Mesenchymal stem cell (in vitro differentiated cells and primary cell): Measurements from ENCODE around the gene SYNE4.
A peak's percentile ranks its signal among the peaks of the same experiment; 100 is the strongest.

Experiments used
- DNase-seq: peaks from one replicate; pipeline ENCODE4 v3.0.0-alpha.2; 2013
- H2AFZ ChIP-seq: one replicate; pipeline ENCODE4 v1.6.1; 2013; ENCODE audit warnings: low read depth, mild to moderate bottlenecking, control low read depth, inconsistent platforms, low read length, moderate library complexity
- H2AK5ac ChIP-seq: 2 replicates; pipeline ENCODE4 v1.6.1; 2013; ENCODE audit warnings: low read length, moderate library complexity, mild to moderate bottlenecking, inconsistent platforms; ENCODE audit not compliant: severe bottlenecking
- H2BK120ac ChIP-seq: one replicate; pipeline ENCODE4 v1.6.1; 2013; ENCODE audit warnings: low read depth, mild to moderate bottlenecking, inconsistent platforms, low read length, moderate library complexity
- H2BK12ac ChIP-seq, 2 experiments: one replicate each; pipeline ENCODE4 v1.6.1; 2013; ENCODE audit warnings: inconsistent platforms in 2 of 2, low read length in 2 of 2, mild to moderate bottlenecking in 2 of 2, moderate library complexity in 2 of 2, control low read depth in 1 of 2
- H2BK15ac ChIP-seq: one replicate; pipeline ENCODE4 v1.6.1; 2013; ENCODE audit warnings: mild to moderate bottlenecking, low read depth, inconsistent platforms; ENCODE audit not compliant: poor library complexity, severe bottlenecking
- H2BK5ac ChIP-seq: 2 replicates; pipeline ENCODE4 v1.6.1; 2013; ENCODE audit warnings: low read depth, mild to moderate bottlenecking, low read length, control low read depth, inconsistent platforms; ENCODE audit not compliant: poor library complexity, severe bottlenecking
- H3K14ac ChIP-seq, 2 experiments: one replicate each; pipeline ENCODE4 v1.6.1; 2013; ENCODE audit warnings: inconsistent platforms in 2 of 2, low read length in 2 of 2, control low read depth in 1 of 2, mild to moderate bottlenecking in 1 of 2, moderate library complexity in 1 of 2
- H3K18ac ChIP-seq, 2 experiments: one replicate each; pipeline ENCODE4 v1.6.1; 2013; ENCODE audit warnings: inconsistent platforms in 2 of 2, low read length in 2 of 2, control low read depth in 1 of 2, low read depth in 1 of 2, mild to moderate bottlenecking in 1 of 2
- H3K23ac ChIP-seq, 2 experiments: one replicate each; pipeline ENCODE4 v1.6.1; 2013; ENCODE audit warnings: inconsistent platforms in 2 of 2, low read length in 2 of 2, mild to moderate bottlenecking in 2 of 2, moderate library complexity in 2 of 2, control low read depth in 1 of 2
- H3K27ac ChIP-seq: 2 replicates; pipeline ENCODE4 v1.5.1; 2013; ENCODE audit warnings: mild to moderate bottlenecking, moderate library complexity, low read length, control low read depth, inconsistent platforms; ENCODE audit not compliant: poor library complexity, severe bottlenecking
- H3K27me3 ChIP-seq, 2 experiments: 2 replicates each; pipeline versions ENCODE4 v1.6.1 to v1.7.0; 2013; ENCODE audit warnings: low read length in 2 of 2, mild to moderate bottlenecking in 2 of 2, moderate library complexity in 2 of 2, control low read depth in 1 of 2, inconsistent platforms in 1 of 2; ENCODE audit not compliant: control insufficient read depth in 1 of 2, insufficient read depth in 1 of 2
- H3K36me3 ChIP-seq, 2 experiments: 2 replicates each; pipeline versions ENCODE4 v1.6.1 to v1.7.0; 2013; ENCODE audit warnings: low read length in 2 of 2, control low read depth in 1 of 2, inconsistent platforms in 1 of 2, low read depth in 1 of 2, mild to moderate bottlenecking in 1 of 2; ENCODE audit not compliant: insufficient read depth in 2 of 2, control insufficient read depth in 1 of 2
- H3K4ac ChIP-seq, 2 experiments: one replicate each; pipeline ENCODE4 v1.6.1; 2013; ENCODE audit warnings: inconsistent platforms in 2 of 2, low read length in 2 of 2, mild to moderate bottlenecking in 2 of 2, moderate library complexity in 2 of 2, control low read depth in 1 of 2, low read depth in 1 of 2
- H3K4me1 ChIP-seq: 2 replicates; pipeline ENCODE4 v1.6.1; 2013; ENCODE audit warnings: low read depth, low read length, control low read depth; ENCODE audit not compliant: control insufficient read depth, insufficient read depth
- H3K4me2 ChIP-seq: 2 replicates; pipeline ENCODE4 v1.6.1; 2013; ENCODE audit warnings: low read length, mild to moderate bottlenecking, inconsistent platforms; ENCODE audit not compliant: poor library complexity, severe bottlenecking
- H3K4me3 ChIP-seq, 2 experiments: 2 replicates each; pipeline versions ENCODE4 v1.5.1 to v1.7.0; 2013; ENCODE audit warnings: low read length in 2 of 2, mild to moderate bottlenecking in 2 of 2, control low read depth in 1 of 2, low read depth in 1 of 2; ENCODE audit not compliant: insufficient read depth in 1 of 2
- H3K79me1 ChIP-seq: replicated peaks from 2 replicates; pipeline ENCODE4 v1.6.1; 2013; ENCODE audit warnings: mild to moderate bottlenecking, control low read depth, low read length, inconsistent platforms; ENCODE audit not compliant: poor library complexity, severe bottlenecking
- H3K9ac ChIP-seq: 2 replicates; pipeline ENCODE4 v1.7.0; 2013; ENCODE audit warnings: mild to moderate bottlenecking, low read length, moderate library complexity
- H3K9me3 ChIP-seq: 2 replicates; pipeline ENCODE4 v1.7.0; 2013; ENCODE audit warnings: mild to moderate bottlenecking, low read length; ENCODE audit not compliant: control insufficient read depth
- H4K8ac ChIP-seq: one replicate; pipeline ENCODE4 v1.6.1; 2013; ENCODE audit warnings: inconsistent platforms, mild to moderate bottlenecking, low read length, moderate library complexity
- H4K91ac ChIP-seq: one replicate; pipeline ENCODE4 v1.6.1; 2013; ENCODE audit warnings: mild to moderate bottlenecking, low read length, inconsistent platforms
- whole genome bisulfite sequencing: methylation state at CpG from one replicate; pipeline ENCODE4 v1.1.7; 2013; ENCODE audit warnings: mixed read lengths; 5-methylcytosine and 5-hydroxymethylcytosine counted together

Gene SYNE4

GRCh38 chr19:35995048-35995993 lies 13.3 kb downstream of the SYNE4 start, which contains the start of gene SDHAF1:
TSS of gene SDHAF1 (plus strand) at chr19:35995188. CDS start at chr19:35995275, 87 bp downstream.
- Histone ChIP-seq H3K27ac (no peak within 1 kb of the TSS), H3K14ac (peak within 1 kb of the TSS in 1 of 2 experiments; percentile 57), H2AFZ (peak within 1 kb of the TSS; percentile 92), H2BK120ac (peak within 1 kb of the TSS; percentile 27), H3K36me3 (peaks cover 8 to 19% of the 10 kb centered on the region in 2 experiments), H2AK5ac (no peak within 1 kb of the TSS), H3K4me2 (peak within 1 kb of the TSS; percentile 85), H3K23ac (peak within 1 kb of the TSS in 1 of 2 experiments; percentile 75), H2BK15ac (peak within 1 kb of the TSS; percentile 29), H3K4me1 (peaks cover 15% of the 10 kb centered on the region), H3K9ac (peak within 1 kb of the TSS; percentile 89), H3K4ac (peak within 1 kb of the TSS; percentile 70 to 94), H2BK12ac (no peak within 1 kb of the TSS), H2BK5ac (no peak within 1 kb of the TSS), H4K91ac (peak within 1 kb of the TSS; percentile 82), H4K8ac (peak within 1 kb of the TSS; percentile 92), H3K18ac (peak within 1 kb of the TSS; percentile 87 to 95), H3K79me1 (peaks cover 27% of the 10 kb centered on the region), H3K9me3 (no peaks in the 10 kb centered on the region), H3K4me3 (peak within 1 kb of the TSS; percentile 92 to 98), H3K27me3 (peaks cover 0 to 5% of the 10 kb centered on the region in 2 experiments)
- WGBS, result under 1% methylated on average over 86 of the region's 97 CpGs
- DNase-seq, result peak; percentile 95

- H3K23ac ChIP-seq, result no peak overlapping the region
- H3K9me3 ChIP-seq, result no peaks in the 10 kb centered on the region
- H2AK5ac ChIP-seq, result no peak overlapping the region
- peaks cover 15% of the 10 kb centered on the region for H3K4me1 ChIP-seq
- peak overlapping the region; percentile 89 for H3K9ac ChIP-seq
- DNase-seq, result no peak
- no peak overlapping the region for H2BK120ac ChIP-seq
- H2BK12ac ChIP-seq, result no peak overlapping the region
- WGBS, result 88% methylated on average over 49 of the region's 49 CpGs
- peak overlapping the region; percentile 26 for H2BK15ac ChIP-seq
- peak overlapping the region in 1 of 2 experiments; percentile 98 for H3K4me3 ChIP-seq
- peaks cover 24% of the 10 kb centered on the region for H3K79me1 ChIP-seq
- no peak overlapping the region for H4K91ac ChIP-seq
- no peak overlapping the region for H3K4ac ChIP-seq
- no peak overlapping the region for H3K4me2 ChIP-seq
- H3K18ac ChIP-seq, result no peak overlapping the region
- peaks cover 0 to 5% of the 10 kb centered on the region in 2 experiments for H3K27me3 ChIP-seq
- H3K14ac ChIP-seq, result no peak overlapping the region
- H3K27ac ChIP-seq, result no peak overlapping the region
- H4K8ac ChIP-seq, result no peak overlapping the region
- H3K36me3 ChIP-seq, result peaks cover 8 to 15% of the 10 kb centered on the region in 2 experiments
- no peak overlapping the region for H2BK5ac ChIP-seq
- no peak overlapping the region for H2AFZ ChIP-seq
These were observed 14.6 kb downstream of the SYNE4 start for GRCh38 chr19:35993923-35994598.

- Histone ChIP-seq H3K4me2 (no peak overlapping the region), H3K18ac (no peak overlapping the region), H3K9ac (no peak overlapping the region), H2AK5ac (no peak overlapping the region), H3K4ac (no peak overlapping the region), H3K4me1 (peaks cover 15% of the 10 kb centered on the region), H4K8ac (no peak overlapping the region), H3K14ac (no peak overlapping the region), H2BK5ac (no peak overlapping the region), H3K36me3 (peaks cover 4 to 7% of the 10 kb centered on the region in 2 experiments), H3K4me3 (no peak overlapping the region), H3K27ac (no peak overlapping the region), H3K27me3 (peaks cover 5 to 8% of the 10 kb centered on the region in 2 experiments), H3K9me3 (peaks cover 3% of the 10 kb centered on the region), H3K23ac (no peak overlapping the region), H2BK15ac (no peak overlapping the region), H3K79me1 (peaks cover 20% of the 10 kb centered on the region), H4K91ac (no peak overlapping the region), H2BK12ac (no peak overlapping the region), H2BK120ac (no peak overlapping the region), H2AFZ (no peak overlapping the region)
- DNase-seq, result no peak
- WGBS, result 89% methylated on average over 6 of the region's 8 CpGs
These were observed 15.5 kb downstream of the SYNE4 start for GRCh38 chr19:35992907-35993765.
